ENCODE measurements around the gene TTPAL.

DNA sequence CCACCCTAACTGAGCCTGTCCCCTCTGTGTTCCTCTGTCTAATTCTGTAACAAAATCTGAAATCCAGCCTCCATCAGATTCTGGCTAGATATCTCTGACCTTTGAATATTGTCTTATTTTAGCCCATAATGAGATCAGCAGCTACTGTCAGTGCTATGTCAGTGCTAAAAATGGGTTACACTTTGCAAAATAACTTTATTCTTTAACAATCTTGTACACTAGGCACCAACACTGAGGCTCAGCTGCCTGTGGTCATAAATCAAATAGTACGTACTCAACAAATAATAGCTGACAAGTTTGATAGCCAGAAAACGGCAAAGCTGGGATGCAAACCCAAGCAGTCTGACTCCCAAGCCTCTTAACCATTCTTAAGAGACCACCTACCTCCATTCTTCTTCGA is 22.1 kb downstream of the TTPAL start:
- TF ChIP-seq, protein P1, sequence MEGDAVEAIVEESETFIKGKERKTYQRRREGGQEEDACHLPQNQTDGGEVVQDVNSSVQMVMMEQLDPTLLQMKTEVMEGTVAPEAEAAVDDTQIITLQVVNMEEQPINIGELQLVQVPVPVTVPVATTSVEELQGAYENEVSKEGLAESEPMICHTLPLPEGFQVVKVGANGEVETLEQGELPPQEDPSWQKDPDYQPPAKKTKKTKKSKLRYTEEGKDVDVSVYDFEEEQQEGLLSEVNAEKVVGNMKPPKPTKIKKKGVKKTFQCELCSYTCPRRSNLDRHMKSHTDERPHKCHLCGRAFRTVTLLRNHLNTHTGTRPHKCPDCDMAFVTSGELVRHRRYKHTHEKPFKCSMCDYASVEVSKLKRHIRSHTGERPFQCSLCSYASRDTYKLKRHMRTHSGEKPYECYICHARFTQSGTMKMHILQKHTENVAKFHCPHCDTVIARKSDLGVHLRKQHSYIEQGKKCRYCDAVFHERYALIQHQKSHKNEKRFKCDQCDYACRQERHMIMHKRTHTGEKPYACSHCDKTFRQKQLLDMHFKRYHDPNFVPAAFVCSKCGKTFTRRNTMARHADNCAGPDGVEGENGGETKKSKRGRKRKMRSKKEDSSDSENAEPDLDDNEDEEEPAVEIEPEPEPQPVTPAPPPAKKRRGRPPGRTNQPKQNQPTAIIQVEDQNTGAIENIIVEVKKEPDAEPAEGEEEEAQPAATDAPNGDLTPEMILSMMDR (IDR thresholded peaks at IDR 0.05; ENCODE audit: insufficient read depth, low read length, poor library complexity, severe bottlenecking), result no peak
- TF ChIP-seq EZH2phosphoT487 (conservative IDR thresholded peaks at IDR 0.05; ENCODE audit: low read length), result no peak

All from SU-DHL-6 (cell line).